Thyroid gland (tissue), 4 donors: ENCODE data around the gene TMEM145.

Experiments
- POLR2A ChIP-seq, 2 donors: fragments of 450-650 bp; IDR thresholded peaks; one replicate each; pipeline ENCODE4 v1.6.1; 2017; ENCODE audit warnings: antibody characterized with exemption in 2 of 2, mild to moderate bottlenecking in 2 of 2, moderate library complexity in 1 of 2
- TF ChIP-seq, protein P1 (sequence below), 6 experiments: fragments of 200-600 bp in 3 of 6; fragments of 450-650 bp in 3 of 6; sonication (generic) in 3 of 6; IDR thresholded peaks; one replicate each; pipeline ENCODE4 v1.5.1; 2016 to 2019; ENCODE audit warnings: antibody characterized with exemption in 6 of 6, mild to moderate bottlenecking in 2 of 6, inconsistent platforms in 1 of 6, moderate library complexity in 1 of 6

DNA sequence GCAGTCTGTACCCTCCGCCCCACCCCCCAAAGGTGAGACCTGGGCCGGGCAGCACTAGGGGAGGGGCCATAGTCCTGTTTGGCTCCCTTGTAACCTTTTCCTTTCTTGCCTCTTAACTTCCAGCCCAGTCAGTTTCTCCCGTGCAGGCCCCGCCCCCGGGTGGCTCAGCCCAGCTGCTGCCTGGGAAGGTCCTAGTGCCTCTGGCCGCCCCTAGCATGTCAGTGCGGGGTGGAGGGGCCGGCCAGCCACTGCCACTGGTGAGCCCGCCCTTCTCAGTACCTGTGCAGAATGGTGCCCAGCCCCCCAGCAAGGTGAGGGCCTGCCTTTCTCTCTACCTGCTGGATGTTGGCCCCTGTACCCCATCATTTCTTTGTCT, 21.7 kb upstream of the TMEM145 start:
- TF ChIP-seq, protein P1, sequence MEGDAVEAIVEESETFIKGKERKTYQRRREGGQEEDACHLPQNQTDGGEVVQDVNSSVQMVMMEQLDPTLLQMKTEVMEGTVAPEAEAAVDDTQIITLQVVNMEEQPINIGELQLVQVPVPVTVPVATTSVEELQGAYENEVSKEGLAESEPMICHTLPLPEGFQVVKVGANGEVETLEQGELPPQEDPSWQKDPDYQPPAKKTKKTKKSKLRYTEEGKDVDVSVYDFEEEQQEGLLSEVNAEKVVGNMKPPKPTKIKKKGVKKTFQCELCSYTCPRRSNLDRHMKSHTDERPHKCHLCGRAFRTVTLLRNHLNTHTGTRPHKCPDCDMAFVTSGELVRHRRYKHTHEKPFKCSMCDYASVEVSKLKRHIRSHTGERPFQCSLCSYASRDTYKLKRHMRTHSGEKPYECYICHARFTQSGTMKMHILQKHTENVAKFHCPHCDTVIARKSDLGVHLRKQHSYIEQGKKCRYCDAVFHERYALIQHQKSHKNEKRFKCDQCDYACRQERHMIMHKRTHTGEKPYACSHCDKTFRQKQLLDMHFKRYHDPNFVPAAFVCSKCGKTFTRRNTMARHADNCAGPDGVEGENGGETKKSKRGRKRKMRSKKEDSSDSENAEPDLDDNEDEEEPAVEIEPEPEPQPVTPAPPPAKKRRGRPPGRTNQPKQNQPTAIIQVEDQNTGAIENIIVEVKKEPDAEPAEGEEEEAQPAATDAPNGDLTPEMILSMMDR (IDR thresholded peaks at IDR 0.05), result no peak
- no peak for TF ChIP-seq POLR2A (IDR thresholded peaks at IDR 0.05)
